GM12891 (cell line): ENCODE results near the gene EHMT2.

Experiments used
- PAX5 ChIP-seq: IDR thresholded peaks from 2 replicates; pipeline ENCODE4 v1.6.1; 2011; ENCODE audit warnings: low read length, moderate library complexity, mild to moderate bottlenecking; ENCODE audit not compliant: insufficient read depth, severe bottlenecking
- POLR2A ChIP-seq: IDR thresholded peaks from 2 replicates; pipeline ENCODE4 v1.6.1; 2011; ENCODE audit warnings: low read depth, low read length, control low read depth
- POLR2AphosphoS5 ChIP-seq: IDR thresholded peaks from 2 replicates; pipeline ENCODE4 v1.6.1; 2011; ENCODE audit warnings: low read depth, low read length, control low read depth
- POU2F2 ChIP-seq: IDR thresholded peaks from 2 replicates; pipeline ENCODE4 v1.6.1; 2011; ENCODE audit warnings: low read depth, mild to moderate bottlenecking, control low read depth, low read length, moderate library complexity
- SPI1 ChIP-seq: IDR thresholded peaks from 2 replicates; pipeline ENCODE4 v1.6.1; 2011; ENCODE audit warnings: low read depth, low read length, control low read depth
- TAF1 ChIP-seq: IDR thresholded peaks from 2 replicates; pipeline ENCODE4 v1.6.1; 2011; ENCODE audit warnings: low read depth, low read length, control low read depth

DNA sequence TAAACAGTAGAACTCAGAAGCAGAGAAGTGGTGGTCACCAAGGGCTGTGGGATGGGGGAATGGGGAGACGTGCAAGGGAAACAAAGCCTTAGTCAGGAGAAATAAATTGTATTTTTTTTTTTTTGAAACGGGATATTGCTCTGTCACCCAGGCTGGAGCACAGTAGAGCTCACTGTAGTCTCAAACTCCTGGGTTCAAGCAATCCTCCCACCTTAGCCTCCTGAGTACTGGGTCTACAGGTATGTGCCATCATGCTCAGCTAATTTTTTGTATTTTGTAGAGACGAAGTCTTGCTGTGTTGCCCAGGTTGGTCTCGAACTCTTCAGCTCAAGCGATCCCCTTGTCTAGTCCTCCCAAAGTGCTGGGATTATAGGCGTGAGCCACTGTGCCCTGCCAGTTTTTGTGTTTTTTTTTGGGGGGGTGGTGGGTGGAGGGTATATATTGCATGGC lies 66.6 kb downstream of the EHMT2 start:
- TF ChIP-seq POLR2A (no peak), TAF1 (no peak), POLR2AphosphoS5 (no peak), SPI1 (no peak), PAX5 (no peak), POU2F2 (no peak)
